ENCODE data around the gene UBE3D. TPM values are rescaled to one million over a fixed set of nuclear protein-coding genes. Genes with fewer than 3 reads are reported as not detected.

UBE3D gene
- polyA plus RNA-seq, 1 donor (not counting 4 experiments of a cell fraction or from before 2014, with no cell fraction given): 6.3 TPM

DNA sequence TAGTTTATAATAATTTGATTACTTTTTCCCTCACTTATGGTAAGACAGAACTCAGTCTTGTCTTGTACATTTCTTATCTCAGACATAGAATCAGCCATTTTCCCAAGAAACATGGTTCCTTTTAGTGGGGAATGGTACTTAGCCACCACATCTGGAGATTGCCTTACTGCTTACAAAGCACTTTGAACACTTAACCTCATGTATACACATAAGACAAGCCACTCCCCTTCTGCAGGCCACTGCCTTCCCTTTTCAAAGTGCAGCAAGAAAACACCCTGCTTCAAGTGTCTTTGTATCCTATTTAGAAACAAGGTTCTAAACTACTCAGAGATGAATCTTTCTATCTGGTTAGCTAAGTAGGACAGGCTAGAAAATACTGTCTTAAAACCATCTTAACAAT lies 159.2 kb downstream of the UBE3D start:
- H3K27me3 ChIP-seq (ENCODE audit: control insufficient read depth, extremely low read depth, insufficient read depth, low read length): no peaks in the 10 kb centered on the region
- no peaks in the 10 kb centered on the region for H4K20me1 ChIP-seq (ENCODE audit: control insufficient read depth, extremely low read depth, insufficient read depth, low read length)
- DNase-seq (ENCODE audit: low read depth, low spot score) (no peak), FAIRE-seq (peak; percentile 36)
- no peak overlapping the region for H2AFZ ChIP-seq (ENCODE audit: control insufficient read depth, low read length)
- H3K9ac ChIP-seq (ENCODE audit: control insufficient read depth, extremely low read depth, insufficient read depth, low read length): no peak overlapping the region
- H3K9me1 ChIP-seq (ENCODE audit: control insufficient read depth, extremely low read depth, insufficient read depth, low read length): no peaks in the 10 kb centered on the region
- no peaks in the 10 kb centered on the region for H3K9me3 ChIP-seq (ENCODE audit: control insufficient read depth, low read depth, low read length)
- dilution Hi-C loops (cut with MboI; ENCODE audit: extremely low pct_ligation_motif_present, low sequenced_read_pairs): no loop called here
- H3K36me3 ChIP-seq (ENCODE audit: control insufficient read depth in 2 of 2, extremely low read depth in 1 of 2, insufficient read depth in 2 of 2, low read length in 2 of 2): no peaks in the 10 kb centered on the region
- no peaks in the 10 kb centered on the region for H3K79me2 ChIP-seq (ENCODE audit: control insufficient read depth, insufficient read depth, low read length)
- peak overlapping the region; percentile 12 for H3K4me2 ChIP-seq (ENCODE audit: control insufficient read depth, extremely low read depth, insufficient read depth, low read depth, low read length)
- peaks cover 16% of the 10 kb centered on the region for H3K4me1 ChIP-seq (ENCODE audit: control insufficient read depth, extremely low read depth, insufficient read depth, low read length)
- no peak overlapping the region for H3K27ac ChIP-seq (ENCODE audit: control insufficient read depth, insufficient read depth, low read length)
- no peak overlapping the region for H3K4me3 ChIP-seq (ENCODE audit: control insufficient read depth in 2 of 3, extremely low read depth in 1 of 3, insufficient read depth in 2 of 3, low read depth in 1 of 3, low read length in 3 of 3)
- TF ChIP-seq, protein P1, sequence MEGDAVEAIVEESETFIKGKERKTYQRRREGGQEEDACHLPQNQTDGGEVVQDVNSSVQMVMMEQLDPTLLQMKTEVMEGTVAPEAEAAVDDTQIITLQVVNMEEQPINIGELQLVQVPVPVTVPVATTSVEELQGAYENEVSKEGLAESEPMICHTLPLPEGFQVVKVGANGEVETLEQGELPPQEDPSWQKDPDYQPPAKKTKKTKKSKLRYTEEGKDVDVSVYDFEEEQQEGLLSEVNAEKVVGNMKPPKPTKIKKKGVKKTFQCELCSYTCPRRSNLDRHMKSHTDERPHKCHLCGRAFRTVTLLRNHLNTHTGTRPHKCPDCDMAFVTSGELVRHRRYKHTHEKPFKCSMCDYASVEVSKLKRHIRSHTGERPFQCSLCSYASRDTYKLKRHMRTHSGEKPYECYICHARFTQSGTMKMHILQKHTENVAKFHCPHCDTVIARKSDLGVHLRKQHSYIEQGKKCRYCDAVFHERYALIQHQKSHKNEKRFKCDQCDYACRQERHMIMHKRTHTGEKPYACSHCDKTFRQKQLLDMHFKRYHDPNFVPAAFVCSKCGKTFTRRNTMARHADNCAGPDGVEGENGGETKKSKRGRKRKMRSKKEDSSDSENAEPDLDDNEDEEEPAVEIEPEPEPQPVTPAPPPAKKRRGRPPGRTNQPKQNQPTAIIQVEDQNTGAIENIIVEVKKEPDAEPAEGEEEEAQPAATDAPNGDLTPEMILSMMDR (optimal IDR thresholded peaks at IDR 0.05 in 1 of 3, IDR thresholded peaks at IDR 0.05 in 1 of 3, conservative IDR thresholded peaks at IDR 0.05 in 1 of 3; ENCODE audit: extremely low read depth in 1 of 3, insufficient read depth in 2 of 3, low read length in 3 of 3): no peak
- no peak for TF ChIP-seq EZH2 (IDR thresholded peaks at IDR 0.05; ENCODE audit: low read length)

DNA sequence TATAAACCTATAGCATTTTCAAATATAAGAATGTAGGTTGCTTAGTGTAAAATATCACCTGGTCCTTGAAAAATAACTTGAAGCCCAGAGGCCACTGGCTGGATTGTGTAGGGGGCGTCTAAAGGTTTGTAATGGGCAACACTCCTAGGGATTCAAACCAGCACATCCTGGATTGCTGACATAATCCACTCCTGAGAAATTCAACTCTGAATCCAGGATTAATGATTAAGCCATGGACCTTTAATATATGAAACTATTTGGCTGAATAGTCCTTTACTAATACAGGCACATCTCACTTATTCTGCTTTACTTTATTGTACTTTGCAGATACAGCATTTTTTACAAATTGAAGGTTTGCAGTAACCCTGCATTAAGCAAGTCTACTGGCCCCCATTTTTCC lies 160.8 kb downstream of the UBE3D start:
- H3K4me2 ChIP-seq (ENCODE audit: control insufficient read depth, extremely low read depth, insufficient read depth, low read depth, low read length): no peak overlapping the region
- H3K9ac ChIP-seq (ENCODE audit: control insufficient read depth, extremely low read depth, insufficient read depth, low read length): no peak overlapping the region
- no peak for FAIRE-seq
- no peaks in the 10 kb centered on the region for H3K36me3 ChIP-seq (ENCODE audit: control insufficient read depth in 2 of 2, extremely low read depth in 1 of 2, insufficient read depth in 2 of 2, low read length in 2 of 2)
- TF ChIP-seq, protein P1 (optimal IDR thresholded peaks at IDR 0.05 in 1 of 3, IDR thresholded peaks at IDR 0.05 in 1 of 3, conservative IDR thresholded peaks at IDR 0.05 in 1 of 3; ENCODE audit: extremely low read depth in 1 of 3, insufficient read depth in 2 of 3, low read length in 3 of 3): no peak
- TF ChIP-seq EZH2 (IDR thresholded peaks at IDR 0.05; ENCODE audit: low read length): no peak
- H3K79me2 ChIP-seq (ENCODE audit: control insufficient read depth, insufficient read depth, low read length): no peaks in the 10 kb centered on the region
- H3K9me1 ChIP-seq (ENCODE audit: control insufficient read depth, extremely low read depth, insufficient read depth, low read length): no peaks in the 10 kb centered on the region
- peaks cover 16% of the 10 kb centered on the region for H3K4me1 ChIP-seq (ENCODE audit: control insufficient read depth, extremely low read depth, insufficient read depth, low read length)
- H3K4me3 ChIP-seq (ENCODE audit: control insufficient read depth in 2 of 3, extremely low read depth in 1 of 3, insufficient read depth in 2 of 3, low read depth in 1 of 3, low read length in 3 of 3): no peak overlapping the region
- no peaks in the 10 kb centered on the region for H3K9me3 ChIP-seq (ENCODE audit: control insufficient read depth, low read depth, low read length)
- no peak overlapping the region for H3K27ac ChIP-seq (ENCODE audit: control insufficient read depth, insufficient read depth, low read length)
- no peaks in the 10 kb centered on the region for H4K20me1 ChIP-seq (ENCODE audit: control insufficient read depth, extremely low read depth, insufficient read depth, low read length)
- no peak for DNase-seq (ENCODE audit: low read depth, low spot score)
- H3K27me3 ChIP-seq (ENCODE audit: control insufficient read depth, extremely low read depth, insufficient read depth, low read length): no peaks in the 10 kb centered on the region
- dilution Hi-C loops (cut with MboI; ENCODE audit: extremely low pct_ligation_motif_present, low sequenced_read_pairs): no loop called here
- no peak overlapping the region for H2AFZ ChIP-seq (ENCODE audit: control insufficient read depth, low read length)

All from keratinocyte (primary cell).